HT1080 (cell line): ENCODE data around the gene USP24. TPM values are rescaled to one million over a fixed set of nuclear protein-coding genes. Genes with fewer than 3 reads are reported as not detected.
"Not testable (repeated sequence)": the region's sequence is repeated elsewhere in the genome, so short reads cannot be mapped to it uniquely, and the experiment has no call there.

Experiments
- DNase-seq: peaks from one replicate; pipeline ENCODE4 v3.0.0-alpha.2; 2015; ENCODE audit warnings: low read depth
- small RNA-seq: library from RNA; depleted of rRNA; stranded (forward); fragments of <200 nt; gene quantifications from one replicate; pipeline ENCODE3, GENCODE V24; 2014
- total RNA-seq: library from RNA; depleted of rRNA; stranded (reverse); fragments of >200 nt; shearing (Covaris generic); gene quantifications from 2 replicates; pipeline ENCODE4 v1.2.3, GENCODE V29; 2014; rRNA removed

The USP24 gene
- total RNA-seq, 1 experiment from 2014 or later = 31.4 TPM

GRCh38 chr1:55040083-55040932 is 174.9 kb downstream of the USP24 start:
- no peak for DNase-seq

GRCh38 chr1:55039342-55040082 is 175.7 kb downstream of the USP24 start, which contains the start of gene PCSK9:
TSS of gene PCSK9 (plus strand) at chr1:55039548. CDS start at chr1:55039838, 290 bp downstream.
- DNase-seq = no peak

- no peak for DNase-seq
Measured at GRCh38 chr1:55038974-55039341, 176.2 kb downstream of the USP24 start.

- no peak for DNase-seq
Measured at GRCh38 chr1:55038552-55038838, 176.7 kb downstream of the USP24 start.

GRCh38 chr1:55037733-55038551 is 177.2 kb downstream of the USP24 start:
- DNase-seq = no peak

GRCh38 chr1:55035904-55036303 is 179.3 kb downstream of the USP24 start:
- DNase-seq = no peak

- no peak for DNase-seq
Measured at GRCh38 chr1:55034476-55035133, 180.6 kb downstream of the USP24 start.

GRCh38 chr1:55033265-55033614 is 181.9 kb downstream of the USP24 start:
- no peak for DNase-seq

- DNase-seq = not testable (repeated sequence)
Measured at GRCh38 chr1:55031098-55031497, 184.1 kb downstream of the USP24 start.

- not testable (repeated sequence) for DNase-seq
Measured at GRCh38 chr1:55026682-55027081, 188.5 kb downstream of the USP24 start.

- DNase-seq = not testable (repeated sequence)
Measured at GRCh38 chr1:55024163-55024562, 191.0 kb downstream of the USP24 start.

- peak; percentile 93 for DNase-seq
Measured at GRCh38 chr1:55021942-55022546, 193.1 kb downstream of the USP24 start.

GRCh38 chr1:55018395-55018794 is 196.8 kb downstream of the USP24 start:
- no peak for DNase-seq

Small RNA genes lying within 50 kb of the gene (small RNA-seq; reads per million reads assigned to genes)
- gene MIR4422 = not detected

Other genes with a start within 250 kb of the USP24 start
- not detected in 2 replicates for gene TMEM61, start 234.7 kb downstream of the USP24 start, total RNA-seq
- not detected in 2 replicates for gene BSND, start 216.4 kb downstream of the USP24 start, total RNA-seq
- gene PCSK9, start 175.8 kb downstream of the USP24 start, total RNA-seq = 0.03 and 0.05 TPM in 2 replicates